Measurements from ENCODE around the gene MRPL12. TPM values are rescaled to one million over a fixed set of nuclear protein-coding genes. Genes with fewer than 3 reads are reported as not detected.

Gene MRPL12
- total and polyA plus RNA-seq, 4 donors: 9.1 to 121 (median 59.3) TPM

DNA sequence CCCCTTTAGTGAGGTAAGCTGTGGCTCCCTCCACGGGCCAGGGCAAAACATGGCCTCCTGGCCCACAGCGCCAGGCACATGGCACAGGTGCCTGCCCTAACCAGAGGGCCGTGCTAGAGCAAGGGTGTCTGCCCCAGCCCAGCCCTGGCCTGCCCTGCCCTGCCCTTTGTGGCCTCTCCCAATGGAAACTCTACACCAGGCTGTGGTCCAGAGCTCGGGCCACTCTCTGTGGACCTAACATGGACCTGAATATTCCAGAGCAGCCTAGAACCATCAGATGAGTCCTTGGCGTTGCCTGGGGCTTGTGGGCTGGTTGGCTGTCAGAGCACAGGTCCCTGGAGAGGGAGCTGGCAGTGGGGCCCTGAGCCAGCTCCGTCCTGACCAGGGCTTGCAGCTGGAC is 8.0 kb upstream of the MRPL12 start (continued):
- no peak for TF ChIP-seq EGR1 (IDR thresholded peaks at IDR 0.05; ENCODE audit: low read depth in 2 of 2)
- TF ChIP-seq, protein P1, sequence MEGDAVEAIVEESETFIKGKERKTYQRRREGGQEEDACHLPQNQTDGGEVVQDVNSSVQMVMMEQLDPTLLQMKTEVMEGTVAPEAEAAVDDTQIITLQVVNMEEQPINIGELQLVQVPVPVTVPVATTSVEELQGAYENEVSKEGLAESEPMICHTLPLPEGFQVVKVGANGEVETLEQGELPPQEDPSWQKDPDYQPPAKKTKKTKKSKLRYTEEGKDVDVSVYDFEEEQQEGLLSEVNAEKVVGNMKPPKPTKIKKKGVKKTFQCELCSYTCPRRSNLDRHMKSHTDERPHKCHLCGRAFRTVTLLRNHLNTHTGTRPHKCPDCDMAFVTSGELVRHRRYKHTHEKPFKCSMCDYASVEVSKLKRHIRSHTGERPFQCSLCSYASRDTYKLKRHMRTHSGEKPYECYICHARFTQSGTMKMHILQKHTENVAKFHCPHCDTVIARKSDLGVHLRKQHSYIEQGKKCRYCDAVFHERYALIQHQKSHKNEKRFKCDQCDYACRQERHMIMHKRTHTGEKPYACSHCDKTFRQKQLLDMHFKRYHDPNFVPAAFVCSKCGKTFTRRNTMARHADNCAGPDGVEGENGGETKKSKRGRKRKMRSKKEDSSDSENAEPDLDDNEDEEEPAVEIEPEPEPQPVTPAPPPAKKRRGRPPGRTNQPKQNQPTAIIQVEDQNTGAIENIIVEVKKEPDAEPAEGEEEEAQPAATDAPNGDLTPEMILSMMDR (IDR thresholded peaks at IDR 0.05; ENCODE audit: low read depth, low read length, missing input control): no peak
- TF ChIP-seq FOXA1 (IDR thresholded peaks at IDR 0.05): no peak
- no peak for TF ChIP-seq JUND (IDR thresholded peaks at IDR 0.05)

DNA sequence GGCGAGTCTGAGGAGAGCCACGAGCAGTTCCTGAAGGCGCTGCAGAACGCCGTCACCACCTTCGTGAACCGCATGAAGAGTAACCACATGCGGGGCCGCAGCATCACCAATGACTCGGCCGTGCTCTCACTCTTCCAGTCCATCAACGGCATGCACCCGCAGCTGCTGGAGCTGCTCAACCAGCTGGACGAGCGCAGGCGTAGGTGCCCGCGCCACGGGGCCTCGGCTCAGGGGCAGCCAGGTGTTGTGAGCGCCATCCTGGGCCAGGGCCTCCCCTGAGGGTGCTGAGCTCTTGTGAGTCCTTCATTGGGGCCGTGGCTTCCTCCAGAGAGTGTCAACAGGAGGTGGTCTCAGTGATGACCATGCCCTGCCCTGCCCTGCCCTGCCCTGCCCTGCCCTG is 7.4 kb upstream of the MRPL12 start:
- no peak overlapping the region for H3K9ac ChIP-seq (ENCODE audit: low read depth in 1 of 2, low read length in 2 of 2)
- TF ChIP-seq, protein P2, sequence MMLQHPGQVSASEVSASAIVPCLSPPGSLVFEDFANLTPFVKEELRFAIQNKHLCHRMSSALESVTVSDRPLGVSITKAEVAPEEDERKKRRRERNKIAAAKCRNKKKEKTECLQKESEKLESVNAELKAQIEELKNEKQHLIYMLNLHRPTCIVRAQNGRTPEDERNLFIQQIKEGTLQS (IDR thresholded peaks at IDR 0.05): no peak
- TF ChIP-seq, protein P3, sequence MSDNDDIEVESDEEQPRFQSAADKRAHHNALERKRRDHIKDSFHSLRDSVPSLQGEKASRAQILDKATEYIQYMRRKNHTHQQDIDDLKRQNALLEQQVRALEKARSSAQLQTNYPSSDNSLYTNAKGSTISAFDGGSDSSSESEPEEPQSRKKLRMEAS (IDR thresholded peaks at IDR 0.05): no peak
- TF ChIP-seq FOXA2 (IDR thresholded peaks at IDR 0.05): no peak
- H3K4me1 ChIP-seq (ENCODE audit: control insufficient read depth in 4 of 4, insufficient read depth in 4 of 4, low read length in 3 of 4): peaks cover 0 to 3% (median 2%) of the 10 kb centered on the region in 4 donors
- no peak for DNase-seq (ENCODE audit: low spot score)
- 96% methylated on average over 22 of the region's 22 CpGs for WGBS
- H3K36me3 ChIP-seq (ENCODE audit: control insufficient read depth in 4 of 4, insufficient read depth in 3 of 4, low read depth in 1 of 4, low read length in 3 of 4): peaks cover 18 to 86% (median 27%) of the 10 kb centered on the region in 4 donors
- H3K9me3 ChIP-seq (ENCODE audit: control insufficient read depth in 4 of 4, low read length in 3 of 4): no peaks in the 10 kb centered on the region
- H3K27me3 ChIP-seq (ENCODE audit: control insufficient read depth in 4 of 4, insufficient read depth in 4 of 4, low read length in 3 of 4): no peaks in the 10 kb centered on the region
- H3K4me3 ChIP-seq (ENCODE audit: low read depth in 1 of 3, low read length in 3 of 3): no peak overlapping the region
- no peak overlapping the region for H3K27ac ChIP-seq (ENCODE audit: low read depth in 1 of 2, low read length in 2 of 2)

DNA sequence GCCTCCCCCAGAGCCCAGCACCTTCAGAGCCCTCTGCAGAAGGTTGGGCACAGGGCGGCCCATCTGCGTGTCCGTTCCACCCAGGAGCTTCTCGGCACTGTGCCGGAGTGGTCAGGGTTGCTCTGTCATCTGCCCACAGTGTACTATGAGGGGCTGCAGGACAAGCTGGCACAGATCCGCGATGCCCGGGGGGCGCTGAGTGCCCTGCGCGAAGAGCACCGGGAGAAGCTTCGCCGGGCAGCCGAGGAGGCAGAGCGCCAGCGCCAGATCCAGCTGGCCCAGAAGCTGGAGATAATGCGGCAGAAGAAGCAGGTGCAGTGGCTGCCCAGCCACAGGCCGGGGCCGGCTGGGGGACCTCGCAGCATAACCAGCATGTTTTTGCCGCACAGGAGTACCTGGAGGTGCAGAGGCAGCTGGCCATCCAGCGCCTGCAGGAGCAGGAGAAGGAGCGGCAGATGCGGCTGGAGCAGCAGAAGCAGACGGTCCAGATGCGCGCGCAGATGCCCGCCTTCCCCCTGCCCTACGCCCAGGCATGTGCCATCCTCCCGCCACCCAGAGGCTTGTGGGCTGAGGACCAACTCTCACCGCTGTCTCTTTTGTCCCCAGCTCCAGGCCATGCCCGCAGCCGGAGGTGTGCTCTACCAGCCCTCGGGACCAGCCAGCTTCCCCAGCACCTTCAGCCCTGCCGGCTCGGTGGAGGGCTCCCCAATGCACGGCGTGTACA is 6.8 kb upstream of the MRPL12 start:
- Histone ChIP-seq H3K36me3 (ENCODE audit: control insufficient read depth in 4 of 4, insufficient read depth in 3 of 4, low read depth in 1 of 4, low read length in 3 of 4) (peaks cover 18 to 85% (median 28%) of the 10 kb centered on the region in 4 donors), H3K9ac (ENCODE audit: low read depth in 1 of 2, low read length in 2 of 2) (no peak overlapping the region), H3K27ac (ENCODE audit: low read depth in 1 of 2, low read length in 2 of 2) (no peak overlapping the region), H3K9me3 (ENCODE audit: control insufficient read depth in 4 of 4, low read length in 3 of 4) (no peaks in the 10 kb centered on the region), H3K27me3 (ENCODE audit: control insufficient read depth in 4 of 4, insufficient read depth in 4 of 4, low read length in 3 of 4) (no peaks in the 10 kb centered on the region), H3K4me1 (ENCODE audit: control insufficient read depth in 4 of 4, insufficient read depth in 4 of 4, low read length in 3 of 4) (peaks cover 0 to 9% (median 8%) of the 10 kb centered on the region in 4 donors), H3K4me3 (ENCODE audit: low read depth in 1 of 3, low read length in 3 of 3) (no peak overlapping the region)
- WGBS: 95% methylated on average over 40 of the region's 40 CpGs
- DNase-seq (ENCODE audit: low spot score): no peak
- TF ChIP-seq SP1 (IDR thresholded peaks at IDR 0.05): no peak
- TF ChIP-seq RAD21 (IDR thresholded peaks at IDR 0.05): no peak
- TF ChIP-seq RXRA (IDR thresholded peaks at IDR 0.05): no peak
- no peak for TF ChIP-seq TAF1 (conservative IDR thresholded peaks at IDR 0.05)
- TF ChIP-seq, protein P3 (IDR thresholded peaks at IDR 0.05): no peak
- TF ChIP-seq, protein P4, sequence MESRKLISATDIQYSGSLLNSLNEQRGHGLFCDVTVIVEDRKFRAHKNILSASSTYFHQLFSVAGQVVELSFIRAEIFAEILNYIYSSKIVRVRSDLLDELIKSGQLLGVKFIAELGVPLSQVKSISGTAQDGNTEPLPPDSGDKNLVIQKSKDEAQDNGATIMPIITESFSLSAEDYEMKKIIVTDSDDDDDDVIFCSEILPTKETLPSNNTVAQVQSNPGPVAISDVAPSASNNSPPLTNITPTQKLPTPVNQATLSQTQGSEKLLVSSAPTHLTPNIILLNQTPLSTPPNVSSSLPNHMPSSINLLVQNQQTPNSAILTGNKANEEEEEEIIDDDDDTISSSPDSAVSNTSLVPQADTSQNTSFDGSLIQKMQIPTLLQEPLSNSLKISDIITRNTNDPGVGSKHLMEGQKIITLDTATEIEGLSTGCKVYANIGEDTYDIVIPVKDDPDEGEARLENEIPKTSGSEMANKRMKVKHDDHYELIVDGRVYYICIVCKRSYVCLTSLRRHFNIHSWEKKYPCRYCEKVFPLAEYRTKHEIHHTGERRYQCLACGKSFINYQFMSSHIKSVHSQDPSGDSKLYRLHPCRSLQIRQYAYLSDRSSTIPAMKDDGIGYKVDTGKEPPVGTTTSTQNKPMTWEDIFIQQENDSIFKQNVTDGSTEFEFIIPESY (IDR thresholded peaks at IDR 0.05): no peak
- TF ChIP-seq NR2F2 (IDR thresholded peaks at IDR 0.05): no peak
- no peak for TF ChIP-seq JUND (IDR thresholded peaks at IDR 0.05)
- TF ChIP-seq, protein P2 (IDR thresholded peaks at IDR 0.05): no peak
- no peak for TF ChIP-seq GABPA (IDR thresholded peaks at IDR 0.05 in 1 of 2, conservative IDR thresholded peaks at IDR 0.05 in 1 of 2)
- TF ChIP-seq YY1 (IDR thresholded peaks at IDR 0.05): no peak
- TF ChIP-seq FOXA1 (IDR thresholded peaks at IDR 0.05): no peak
- TF ChIP-seq, protein P5, sequence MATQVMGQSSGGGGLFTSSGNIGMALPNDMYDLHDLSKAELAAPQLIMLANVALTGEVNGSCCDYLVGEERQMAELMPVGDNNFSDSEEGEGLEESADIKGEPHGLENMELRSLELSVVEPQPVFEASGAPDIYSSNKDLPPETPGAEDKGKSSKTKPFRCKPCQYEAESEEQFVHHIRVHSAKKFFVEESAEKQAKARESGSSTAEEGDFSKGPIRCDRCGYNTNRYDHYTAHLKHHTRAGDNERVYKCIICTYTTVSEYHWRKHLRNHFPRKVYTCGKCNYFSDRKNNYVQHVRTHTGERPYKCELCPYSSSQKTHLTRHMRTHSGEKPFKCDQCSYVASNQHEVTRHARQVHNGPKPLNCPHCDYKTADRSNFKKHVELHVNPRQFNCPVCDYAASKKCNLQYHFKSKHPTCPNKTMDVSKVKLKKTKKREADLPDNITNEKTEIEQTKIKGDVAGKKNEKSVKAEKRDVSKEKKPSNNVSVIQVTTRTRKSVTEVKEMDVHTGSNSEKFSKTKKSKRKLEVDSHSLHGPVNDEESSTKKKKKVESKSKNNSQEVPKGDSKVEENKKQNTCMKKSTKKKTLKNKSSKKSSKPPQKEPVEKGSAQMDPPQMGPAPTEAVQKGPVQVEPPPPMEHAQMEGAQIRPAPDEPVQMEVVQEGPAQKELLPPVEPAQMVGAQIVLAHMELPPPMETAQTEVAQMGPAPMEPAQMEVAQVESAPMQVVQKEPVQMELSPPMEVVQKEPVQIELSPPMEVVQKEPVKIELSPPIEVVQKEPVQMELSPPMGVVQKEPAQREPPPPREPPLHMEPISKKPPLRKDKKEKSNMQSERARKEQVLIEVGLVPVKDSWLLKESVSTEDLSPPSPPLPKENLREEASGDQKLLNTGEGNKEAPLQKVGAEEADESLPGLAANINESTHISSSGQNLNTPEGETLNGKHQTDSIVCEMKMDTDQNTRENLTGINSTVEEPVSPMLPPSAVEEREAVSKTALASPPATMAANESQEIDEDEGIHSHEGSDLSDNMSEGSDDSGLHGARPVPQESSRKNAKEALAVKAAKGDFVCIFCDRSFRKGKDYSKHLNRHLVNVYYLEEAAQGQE (IDR thresholded peaks at IDR 0.05): no peak
- no peak for TF ChIP-seq HNF4A (conservative IDR thresholded peaks at IDR 0.05)

All from liver (tissue), 9 donors.